Measurements from ENCODE around the gene RBM20. TPM values are rescaled to one million over a fixed set of nuclear protein-coding genes. Genes with fewer than 3 reads are reported as not detected.

The RBM20 gene
- total RNA-seq, 6 experiments from 2014 or later: 0.04 to 0.29 (median 0.06) TPM

GRCh38 chr10:110629680-110630191 is 14.4 kb upstream of the RBM20 start:
- no peaks in the 10 kb centered on the region for H3K27me3 ChIP-seq
- no peaks in the 10 kb centered on the region for H3K9me3 ChIP-seq
- WGBS (ENCODE audit: insufficient coverage, low coverage, low lambda C conversion rate, missing lambda C conversion rate): 64% methylated on average over 2 of the region's 3 CpGs
- no peaks in the 10 kb centered on the region for H3K4me1 ChIP-seq
- intact Hi-C loops (cut with DNase I): no loop called here
- no peak overlapping the region for H3K4me3 ChIP-seq
- ATAC-seq (no peak), DNase-seq (no peak)
- H3K36me3 ChIP-seq: no peaks in the 10 kb centered on the region
- no peak overlapping the region for H3K27ac ChIP-seq
- TF ChIP-seq CTCF (IDR thresholded peaks at IDR 0.05) (no peak), POLR2A (IDR thresholded peaks at IDR 0.05) (no peak)

- DNase-seq (no peak), ATAC-seq (no peak)
- H3K27ac ChIP-seq: no peak overlapping the region
- no peak overlapping the region for H3K4me3 ChIP-seq
- no peaks in the 10 kb centered on the region for H3K36me3 ChIP-seq
- no peaks in the 10 kb centered on the region for H3K4me1 ChIP-seq
- intact Hi-C loops (cut with DNase I): no loop called here
- H3K27me3 ChIP-seq: no peaks in the 10 kb centered on the region
- no peak for TF ChIP-seq POLR2A (IDR thresholded peaks at IDR 0.05)
- TF ChIP-seq CTCF (IDR thresholded peaks at IDR 0.05): no peak
- H3K9me3 ChIP-seq: no peaks in the 10 kb centered on the region
These were observed 12.2 kb upstream of the RBM20 start for GRCh38 chr10:110631934-110632333.

GRCh38 chr10:110632591-110633215 is 11.4 kb upstream of the RBM20 start:
- H3K9me3 ChIP-seq: no peaks in the 10 kb centered on the region
- TF ChIP-seq CTCF (IDR thresholded peaks at IDR 0.05) (no peak), POLR2A (IDR thresholded peaks at IDR 0.05) (no peak)
- ATAC-seq: peak in 3 of 4 donors; percentile 63 to 70 (median 66)
- no peaks in the 10 kb centered on the region for H3K27me3 ChIP-seq
- WGBS (ENCODE audit: insufficient coverage, low coverage, low lambda C conversion rate, missing lambda C conversion rate): 55% methylated on average over 1 of the region's 1 CpG
- DNase-seq: no peak
- no peak overlapping the region for H3K4me3 ChIP-seq
- H3K4me1 ChIP-seq: no peaks in the 10 kb centered on the region
- no peaks in the 10 kb centered on the region for H3K36me3 ChIP-seq
- intact Hi-C loops (cut with DNase I): no loop called here
- H3K27ac ChIP-seq: no peak overlapping the region

GRCh38 chr10:110634527-110635209 is 9.5 kb upstream of the RBM20 start:
- Histone ChIP-seq H3K27ac (no peak overlapping the region), H3K4me1 (no peaks in the 10 kb centered on the region), H3K36me3 (no peaks in the 10 kb centered on the region), H3K4me3 (no peak overlapping the region), H3K9me3 (no peaks in the 10 kb centered on the region), H3K27me3 (no peaks in the 10 kb centered on the region)
- no peak for TF ChIP-seq POLR2A (IDR thresholded peaks at IDR 0.05)
- no peak for TF ChIP-seq CTCF (IDR thresholded peaks at IDR 0.05)
- intact Hi-C loops (cut with DNase I): no loop called here
- DNase-seq (peak in 2 of 3 donors; percentile 62 to 70), ATAC-seq (peak; percentile 26 to 79 (median 49))
- 55% methylated on average over 9 of the region's 9 CpGs for WGBS (ENCODE audit: insufficient coverage, low coverage, low lambda C conversion rate, missing lambda C conversion rate)
